ENCODE data around the gene CACHD1.

GRCh38 chr1:64632936-64633335 lies 163.0 kb downstream of the CACHD1 start:
- TF ChIP-seq, protein P1, sequence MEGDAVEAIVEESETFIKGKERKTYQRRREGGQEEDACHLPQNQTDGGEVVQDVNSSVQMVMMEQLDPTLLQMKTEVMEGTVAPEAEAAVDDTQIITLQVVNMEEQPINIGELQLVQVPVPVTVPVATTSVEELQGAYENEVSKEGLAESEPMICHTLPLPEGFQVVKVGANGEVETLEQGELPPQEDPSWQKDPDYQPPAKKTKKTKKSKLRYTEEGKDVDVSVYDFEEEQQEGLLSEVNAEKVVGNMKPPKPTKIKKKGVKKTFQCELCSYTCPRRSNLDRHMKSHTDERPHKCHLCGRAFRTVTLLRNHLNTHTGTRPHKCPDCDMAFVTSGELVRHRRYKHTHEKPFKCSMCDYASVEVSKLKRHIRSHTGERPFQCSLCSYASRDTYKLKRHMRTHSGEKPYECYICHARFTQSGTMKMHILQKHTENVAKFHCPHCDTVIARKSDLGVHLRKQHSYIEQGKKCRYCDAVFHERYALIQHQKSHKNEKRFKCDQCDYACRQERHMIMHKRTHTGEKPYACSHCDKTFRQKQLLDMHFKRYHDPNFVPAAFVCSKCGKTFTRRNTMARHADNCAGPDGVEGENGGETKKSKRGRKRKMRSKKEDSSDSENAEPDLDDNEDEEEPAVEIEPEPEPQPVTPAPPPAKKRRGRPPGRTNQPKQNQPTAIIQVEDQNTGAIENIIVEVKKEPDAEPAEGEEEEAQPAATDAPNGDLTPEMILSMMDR (IDR thresholded peaks at IDR 0.05; ENCODE audit: insufficient read depth, low read length, poor library complexity, severe bottlenecking): no peak
- TF ChIP-seq EZH2phosphoT487 (conservative IDR thresholded peaks at IDR 0.05; ENCODE audit: low read length): no peak

Data from SU-DHL-6 (cell line).